Measurements from ENCODE around the gene WDR20. TPM values are rescaled to one million over a fixed set of nuclear protein-coding genes. Genes with fewer than 3 reads are reported as not detected.

Gene WDR20
- total RNA-seq, 1 experiment from 2014 or later, result 33.0 TPM

- no peak for TF ChIP-seq CTCF (IDR thresholded peaks at IDR 0.05; ENCODE audit: unreplicated experiment)
- Mint-ChIP-seq H3K4me3 (ENCODE audit: low read depth, unreplicated experiment) (no peak overlapping the region), H3K36me3 (ENCODE audit: insufficient read depth, unreplicated experiment) (peaks cover 5% of the 10 kb centered on the region), H3K27ac (ENCODE audit: unreplicated experiment) (no peak overlapping the region), H3K4me1 (ENCODE audit: low read depth, unreplicated experiment) (no peaks in the 10 kb centered on the region), H3K9me3 (ENCODE audit: low read depth, unreplicated experiment) (no peaks in the 10 kb centered on the region), H3K27me3 (ENCODE audit: unreplicated experiment) (no peaks in the 10 kb centered on the region)
- BruUV-seq (replicated peaks), result no TSS peak
- DNase-seq, result no peak
- intact Hi-C loops (cut with micrococcal nuclease; ENCODE audit: unreplicated experiment), result no loop called here
- CTCF ChIA-PET, result no interaction called here
These were observed 21.8 kb upstream of the WDR20 start for GRCh38 chr14:102117852-102118251.

GRCh38 chr14:102120888-102121287 lies 18.8 kb upstream of the WDR20 start:
- DNase-seq, result no peak
- TF ChIP-seq CTCF (IDR thresholded peaks at IDR 0.05; ENCODE audit: unreplicated experiment), result no peak
- Mint-ChIP-seq H3K9me3 (ENCODE audit: low read depth, unreplicated experiment) (no peaks in the 10 kb centered on the region), H3K4me3 (ENCODE audit: low read depth, unreplicated experiment) (no peak overlapping the region), H3K27ac (ENCODE audit: unreplicated experiment) (no peak overlapping the region), H3K36me3 (ENCODE audit: insufficient read depth, unreplicated experiment) (peaks cover 5% of the 10 kb centered on the region), H3K4me1 (ENCODE audit: low read depth, unreplicated experiment) (peaks cover 12% of the 10 kb centered on the region), H3K27me3 (ENCODE audit: unreplicated experiment) (no peaks in the 10 kb centered on the region)
- intact Hi-C loops (cut with micrococcal nuclease; ENCODE audit: unreplicated experiment), result no loop called here
- BruUV-seq (replicated peaks), result no TSS peak
- CTCF ChIA-PET, result interaction anchor here (0.6 to 0.8 kb wide), 2 partner anchors 29 to 193 kb away, joined by 3 to 9 read pairs; no protein-coding TSS in a partner anchor

- Mint-ChIP-seq H3K27me3 (ENCODE audit: unreplicated experiment) (no peaks in the 10 kb centered on the region), H3K4me3 (ENCODE audit: low read depth, unreplicated experiment) (no peak overlapping the region), H3K9me3 (ENCODE audit: low read depth, unreplicated experiment) (no peaks in the 10 kb centered on the region), H3K36me3 (ENCODE audit: insufficient read depth, unreplicated experiment) (peaks cover 5% of the 10 kb centered on the region), H3K4me1 (ENCODE audit: low read depth, unreplicated experiment) (peaks cover 19% of the 10 kb centered on the region), H3K27ac (ENCODE audit: unreplicated experiment) (no peak overlapping the region)
- no peak for TF ChIP-seq CTCF (IDR thresholded peaks at IDR 0.05; ENCODE audit: unreplicated experiment)
- intact Hi-C loops (cut with micrococcal nuclease; ENCODE audit: unreplicated experiment), result no loop called here
- DNase-seq, result no peak
- no TSS peak for BruUV-seq (replicated peaks)
- CTCF ChIA-PET, result no interaction called here
These were observed 18.1 kb upstream of the WDR20 start for GRCh38 chr14:102121567-102121966.

GRCh38 chr14:102124419-102124818 lies 15.3 kb upstream of the WDR20 start:
- intact Hi-C loops (cut with micrococcal nuclease; ENCODE audit: unreplicated experiment), result loop anchor here (2.0 kb wide), 2 partner anchors 14 to 28 kb away; partner anchors contain the start of gene WDR20
- H3K4me3 Mint-ChIP-seq (ENCODE audit: low read depth, unreplicated experiment), result no peak overlapping the region
- no peaks in the 10 kb centered on the region for H3K9me3 Mint-ChIP-seq (ENCODE audit: low read depth, unreplicated experiment)
- no peaks in the 10 kb centered on the region for H3K27me3 Mint-ChIP-seq (ENCODE audit: unreplicated experiment)
- peaks cover 5% of the 10 kb centered on the region for H3K36me3 Mint-ChIP-seq (ENCODE audit: insufficient read depth, unreplicated experiment)
- H3K27ac Mint-ChIP-seq (ENCODE audit: unreplicated experiment), result peak overlapping the region; percentile 54
- no TSS peak for BruUV-seq (replicated peaks)
- no peak for TF ChIP-seq CTCF (IDR thresholded peaks at IDR 0.05; ENCODE audit: unreplicated experiment)
- DNase-seq, result no peak
- peaks cover 34% of the 10 kb centered on the region for H3K4me1 Mint-ChIP-seq (ENCODE audit: low read depth, unreplicated experiment)
- CTCF ChIA-PET, result interaction anchor here (1.0 kb wide), 1 partner anchor 27 kb away, joined by 3 read pairs; no protein-coding TSS in a partner anchor

Data from Calu3 (cell line).